Fibroblast of villous mesenchyme (primary cell): Measurements from ENCODE around the gene MRPS10. TPM values are rescaled to one million over a fixed set of nuclear protein-coding genes. Genes with fewer than 3 reads are reported as not detected.
"Not testable (repeated sequence)": the region's sequence is repeated elsewhere in the genome, so short reads cannot be mapped to it uniquely, and the experiment has no call there.

Source experiments
- DNase-seq: peaks from one replicate; pipeline ENCODE4 v3.0.0-alpha.2; 2010; ENCODE audit warnings: low read depth
- H3K4me3 ChIP-seq: 2 replicates; pipeline ENCODE4 v1.5.1; 2011; ENCODE audit warnings: low read depth, mild to moderate bottlenecking, low read length
- total RNA-seq: library from RNA; depleted of rRNA; stranded (reverse); fragments of >200 nt; gene quantifications from 2 replicates; pipeline ENCODE4 v1.2.3, GENCODE V29; 2012
- TF ChIP-seq, protein P1 (sequence below): IDR thresholded peaks from 2 replicates; pipeline ENCODE4 v1.5.1; 2012; ENCODE audit warnings: low read depth, mild to moderate bottlenecking, low read length; ENCODE audit not compliant: insufficient read depth

Gene MRPS10
- total RNA-seq, 1 donor, result 66.5 TPM

DNA sequence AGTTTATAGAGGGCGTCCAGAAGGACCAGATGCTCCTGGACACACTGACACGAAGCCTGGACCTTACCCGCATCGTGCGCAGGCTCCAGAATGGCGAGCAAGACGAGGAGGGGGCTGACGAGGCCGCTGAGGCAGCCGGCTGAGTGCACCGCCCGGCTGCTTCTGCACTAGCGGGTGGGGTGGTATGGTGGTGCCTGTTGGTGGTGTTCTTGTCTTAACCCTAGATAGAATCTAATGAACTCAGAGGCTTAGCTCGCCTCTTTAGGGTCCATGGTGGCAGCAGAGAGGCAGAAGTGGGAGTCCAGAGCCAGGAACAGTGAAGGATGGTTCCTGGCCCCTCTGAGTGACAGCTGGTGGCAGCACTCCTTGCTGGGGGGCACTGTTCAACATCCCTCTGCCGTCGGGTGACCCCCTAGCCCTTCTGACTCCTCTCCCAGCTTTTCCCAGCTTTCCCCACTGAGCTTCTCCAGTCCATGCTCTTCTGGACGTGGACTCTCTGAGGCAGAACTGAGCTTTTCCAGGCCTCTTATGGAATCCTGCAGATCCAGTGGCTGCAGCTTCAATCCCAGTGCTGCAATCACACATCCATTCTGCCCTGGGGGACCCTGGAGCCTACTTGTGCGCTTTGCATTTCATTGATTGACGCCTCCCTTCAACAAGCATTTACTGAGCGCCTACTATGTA, 38.3 kb downstream of the MRPS10 start:
- TF ChIP-seq, protein P1, sequence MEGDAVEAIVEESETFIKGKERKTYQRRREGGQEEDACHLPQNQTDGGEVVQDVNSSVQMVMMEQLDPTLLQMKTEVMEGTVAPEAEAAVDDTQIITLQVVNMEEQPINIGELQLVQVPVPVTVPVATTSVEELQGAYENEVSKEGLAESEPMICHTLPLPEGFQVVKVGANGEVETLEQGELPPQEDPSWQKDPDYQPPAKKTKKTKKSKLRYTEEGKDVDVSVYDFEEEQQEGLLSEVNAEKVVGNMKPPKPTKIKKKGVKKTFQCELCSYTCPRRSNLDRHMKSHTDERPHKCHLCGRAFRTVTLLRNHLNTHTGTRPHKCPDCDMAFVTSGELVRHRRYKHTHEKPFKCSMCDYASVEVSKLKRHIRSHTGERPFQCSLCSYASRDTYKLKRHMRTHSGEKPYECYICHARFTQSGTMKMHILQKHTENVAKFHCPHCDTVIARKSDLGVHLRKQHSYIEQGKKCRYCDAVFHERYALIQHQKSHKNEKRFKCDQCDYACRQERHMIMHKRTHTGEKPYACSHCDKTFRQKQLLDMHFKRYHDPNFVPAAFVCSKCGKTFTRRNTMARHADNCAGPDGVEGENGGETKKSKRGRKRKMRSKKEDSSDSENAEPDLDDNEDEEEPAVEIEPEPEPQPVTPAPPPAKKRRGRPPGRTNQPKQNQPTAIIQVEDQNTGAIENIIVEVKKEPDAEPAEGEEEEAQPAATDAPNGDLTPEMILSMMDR, result no peak
- no peak overlapping the region for H3K4me3 ChIP-seq
- DNase-seq, result no peak

GRCh38 chr6:42177514-42178364, 39.9 kb downstream of the MRPS10 start:
- TF ChIP-seq, protein P1, result no peak
- peak overlapping the region; percentile 23 for H3K4me3 ChIP-seq
- DNase-seq, result no peak

DNA sequence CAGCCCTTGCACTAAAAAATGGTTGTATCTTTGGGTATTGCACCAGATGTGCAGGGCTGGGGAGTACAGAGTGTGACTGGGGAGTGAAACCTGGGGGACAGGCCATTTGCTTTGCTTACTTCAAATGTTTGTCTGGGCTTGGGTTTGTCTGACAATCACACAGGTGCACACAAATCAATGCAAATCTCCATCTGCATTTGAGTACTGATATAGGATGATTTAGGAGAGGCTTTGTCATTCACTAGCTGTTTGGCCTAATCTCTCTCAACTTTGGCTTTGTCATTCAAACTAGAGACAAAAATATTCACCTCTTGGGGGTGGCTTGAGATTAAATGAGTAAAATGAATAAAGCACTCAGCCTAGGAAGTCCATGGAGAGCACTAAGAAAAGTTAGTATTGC, 40.7 kb downstream of the MRPS10 start:
- DNase-seq, result no peak
- H3K4me3 ChIP-seq, result no peak overlapping the region
- TF ChIP-seq, protein P1, result no peak

DNA sequence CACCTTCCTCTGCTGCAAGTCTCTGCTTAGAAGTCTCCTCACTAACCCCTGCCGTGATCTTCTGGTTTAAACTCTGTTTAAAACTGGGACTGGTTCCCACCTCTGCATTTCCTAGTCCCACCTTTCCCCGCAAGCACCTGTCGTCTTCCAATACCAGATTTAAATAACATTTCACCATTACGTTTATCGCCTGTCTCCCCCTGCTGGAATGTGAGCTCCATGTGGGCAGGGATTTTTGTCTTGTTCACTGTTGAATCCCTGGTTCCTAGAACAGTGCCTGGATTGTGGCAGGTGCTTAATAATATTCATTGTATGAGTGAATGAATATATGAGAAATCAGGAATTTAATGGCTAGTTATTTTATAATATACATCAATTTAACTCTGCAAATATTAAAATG, 41.8 kb downstream of the MRPS10 start:
- no peak for DNase-seq
- TF ChIP-seq, protein P1, result peak; percentile 26
- H3K4me3 ChIP-seq, result no peak overlapping the region

DNA sequence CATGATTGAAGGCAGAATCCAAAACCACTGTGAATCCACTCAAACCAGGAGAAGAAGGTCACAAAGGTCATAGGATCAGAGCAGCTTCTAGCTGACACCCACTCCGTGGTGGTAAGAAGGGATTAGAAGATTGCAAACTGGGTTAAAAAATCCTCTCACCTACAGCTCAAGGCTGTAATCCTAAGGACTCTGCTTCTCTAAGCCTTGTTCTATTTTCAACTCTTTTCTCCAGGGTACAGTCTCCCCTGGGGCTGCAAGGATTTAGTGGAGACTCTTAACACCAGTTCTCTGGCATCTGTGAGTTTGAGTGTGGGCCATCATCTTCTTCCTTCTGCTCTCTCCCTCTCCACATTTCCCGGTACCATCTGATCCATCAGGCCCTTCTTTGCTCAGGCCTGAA, 44.6 kb downstream of the MRPS10 start, which contains the start of gene GUCA1A:
TSS of gene GUCA1A (plus strand) at position 264 of the 400 bp plus-strand sequence. CDS start 250 bp downstream, outside the sequence.
- TF ChIP-seq, protein P1, result no peak
- H3K4me3 ChIP-seq, result no peak within 1 kb of the TSS
- DNase-seq, result no peak

DNA sequence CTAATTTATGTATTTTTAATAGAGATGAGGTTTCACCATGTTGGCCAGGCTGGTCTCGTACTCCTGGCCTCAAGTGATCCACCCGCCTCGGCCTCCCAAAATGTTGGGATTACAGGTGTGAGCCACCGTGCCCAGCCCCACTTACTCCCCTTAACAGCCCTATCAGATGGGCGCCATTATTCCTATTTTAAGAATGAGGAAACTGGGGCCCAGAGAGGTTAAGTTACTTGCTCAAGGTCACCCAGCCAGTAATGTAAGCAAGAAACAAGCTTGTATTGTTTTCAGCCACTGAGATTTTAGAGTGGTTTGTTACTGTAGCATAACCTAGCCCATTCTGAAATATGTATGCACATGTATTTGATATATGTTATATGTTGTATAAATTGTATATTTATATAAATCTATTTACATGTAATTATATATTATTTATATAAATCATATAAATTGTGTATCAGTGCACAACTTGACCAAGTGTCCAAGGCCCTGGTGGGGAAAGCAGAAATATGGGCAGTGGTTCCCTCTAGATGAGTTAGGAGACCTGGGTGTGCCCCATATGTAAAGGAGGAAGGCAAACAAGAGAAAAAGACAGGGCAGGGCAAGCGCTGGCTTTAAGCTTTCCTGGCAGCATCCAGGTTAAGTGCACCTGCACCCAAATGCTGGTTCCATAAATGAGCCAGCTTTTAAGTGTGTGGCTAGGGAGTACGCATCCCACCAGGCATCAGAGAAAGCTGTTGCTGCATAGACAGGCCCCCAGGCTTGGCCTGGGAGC, 45.7 kb downstream of the MRPS10 start:
- no peak for DNase-seq
- TF ChIP-seq, protein P1, result no peak
- no peak overlapping the region for H3K4me3 ChIP-seq

GRCh38 chr6:42169780-42170179, 47.9 kb downstream of the MRPS10 start:
- not testable (repeated sequence) for DNase-seq, H3K4me3 ChIP-seq
